ENCODE measurements around the gene TRAPPC11.

GRCh38 chr4:183659872-183660242 is 764 bp downstream of the TRAPPC11 start:
- no peak for TF ChIP-seq CTCF (IDR thresholded peaks at IDR 0.05)
- no peak for TF ChIP-seq EP300 (IDR thresholded peaks at IDR 0.05; ENCODE audit: low read depth)
